ENCODE results near the gene KCTD15.

GRCh38 chr19:33788676-33789075 is 8.0 kb upstream of the KCTD15 start:
- no peak for TF ChIP-seq POLR2A (IDR thresholded peaks at IDR 0.05)
- no peak for TF ChIP-seq CTCF (IDR thresholded peaks at IDR 0.05)
